OCI-LY3 (cell line): ENCODE data around the gene CCDC50.

Experiments
- CTCF ChIP-seq: fragments of 200-600, 300-600 bp; sonication (generic); IDR thresholded peaks from 2 replicates; pipeline ENCODE4 v1.5.1; 2014; ENCODE audit warnings: antibody characterized with exemption, low read length, low read depth
- EZH2phosphoT487 ChIP-seq: fragments of 200-600 bp; shearing (Covaris generic); IDR thresholded peaks from 2 replicates; pipeline ENCODE4 v1.6.1; 2018; ENCODE audit warnings: antibody characterized with exemption, mixed run types, low read depth

DNA sequence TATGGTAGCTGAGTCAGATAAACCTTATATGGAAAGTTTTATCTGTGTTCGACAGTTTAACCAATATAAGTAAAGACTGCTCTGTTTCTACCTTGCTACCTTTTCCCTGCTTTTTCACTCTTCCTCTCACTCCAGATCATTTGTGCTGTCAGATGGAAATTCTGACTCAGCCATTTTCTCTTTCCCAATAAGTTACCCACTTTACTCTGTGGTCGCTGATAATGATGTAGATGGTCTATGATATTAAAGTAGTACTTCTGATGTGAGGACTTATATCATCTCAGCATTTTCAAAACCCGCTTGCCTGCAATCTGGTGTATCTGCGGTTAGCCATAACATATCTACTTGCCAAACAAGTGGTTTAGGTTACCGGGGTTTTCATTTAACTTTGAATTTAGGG, 16.1 kb downstream of the CCDC50 start:
- TF ChIP-seq CTCF (no peak), EZH2phosphoT487 (no peak)
